ENCODE measurements around the gene EVA1B.

- TF ChIP-seq CTCF (IDR thresholded peaks at IDR 0.05; ENCODE audit: low read depth, low read length, poor library complexity, severe bottlenecking) (no peak), EZH2phosphoT487 (IDR thresholded peaks at IDR 0.05; ENCODE audit: borderline replicate concordance, low read length) (no peak)
These were observed 29.7 kb upstream of the EVA1B start for GRCh38 chr1:36352910-36353878.
